ENCODE results near the gene ACTN1. TPM values are rescaled to one million over a fixed set of nuclear protein-coding genes. Genes with fewer than 3 reads are reported as not detected.

ACTN1 gene
- total RNA-seq, 4 donors from 2014 or later: 118 to 145 (median 131) TPM

GRCh38 chr14:68846466-68846865 lies 132.6 kb downstream of the ACTN1 start:
- intact Hi-C loops (cut with DNase I): no loop called here

GRCh38 chr14:68844210-68844545 lies 134.9 kb downstream of the ACTN1 start:
- Histone ChIP-seq H3K27me3 (no peaks in the 10 kb centered on the region), H3K4me3 (peak overlapping the region in 1 of 4 donors; percentile 58), H3K27ac (no peak overlapping the region), H3K4me1 (peaks cover 0 to 38% (median 7%) of the 10 kb centered on the region in 3 donors), H3K36me3 (no peaks in the 10 kb centered on the region), H3K9me3 (no peaks in the 10 kb centered on the region)
- no peak for DNase-seq
- WGBS, 2 donors: 16 to 17% methylated on average over 6 of the region's 6 CpGs
- intact Hi-C loops (cut with DNase I): no loop called here
- TF ChIP-seq CTCF (IDR thresholded peaks at IDR 0.05) (no peak), POLR2A (IDR thresholded peaks at IDR 0.05) (no peak)

More at GRCh38 chr14:68846466-68846865, 132.6 kb downstream of the ACTN1 start:
- Histone ChIP-seq H3K27me3 (no peaks in the 10 kb centered on the region), H3K27ac (no peak overlapping the region), H3K36me3 (no peaks in the 10 kb centered on the region), H3K4me1 (peaks cover 0 to 29% (median 7%) of the 10 kb centered on the region in 3 donors), H3K4me3 (no peak overlapping the region), H3K9me3 (no peaks in the 10 kb centered on the region)
- no peak for DNase-seq
- 72 to 80% methylated on average over 3 of the region's 3 CpGs for WGBS, 2 donors
- TF ChIP-seq POLR2A (IDR thresholded peaks at IDR 0.05) (no peak), CTCF (IDR thresholded peaks at IDR 0.05) (no peak)

- Histone ChIP-seq H3K4me3 (peak overlapping the region; percentile 14 to 58 (median 32)), H3K27me3 (no peaks in the 10 kb centered on the region), H3K4me1 (peaks cover 0 to 38% (median 7%) of the 10 kb centered on the region in 3 donors), H3K9me3 (no peaks in the 10 kb centered on the region), H3K27ac (peak overlapping the region; percentile 19 to 45 (median 26)), H3K36me3 (no peaks in the 10 kb centered on the region)
- 8 to 16% methylated on average over 16 to 17 of the region's 19 CpGs for WGBS, 2 donors
- intact Hi-C loops (cut with DNase I): no loop called here
- no peak for DNase-seq
- peak; percentile 77 to 96 (median 87) for TF ChIP-seq CTCF (IDR thresholded peaks at IDR 0.05)
- no peak for TF ChIP-seq POLR2A (IDR thresholded peaks at IDR 0.05)
Observed at GRCh38 chr14:68843471-68844209, 135.5 kb downstream of the ACTN1 start.

GRCh38 chr14:68842298-68842697 lies 136.8 kb downstream of the ACTN1 start:
- TF ChIP-seq CTCF (IDR thresholded peaks at IDR 0.05) (no peak), POLR2A (IDR thresholded peaks at IDR 0.05) (no peak)
- Histone ChIP-seq H3K9me3 (peaks cover 0 to 6% (median 0%) of the 10 kb centered on the region in 3 donors), H3K27me3 (no peaks in the 10 kb centered on the region), H3K4me3 (no peak overlapping the region), H3K4me1 (peaks cover 0 to 38% (median 7%) of the 10 kb centered on the region in 3 donors), H3K36me3 (no peaks in the 10 kb centered on the region), H3K27ac (no peak overlapping the region)
- WGBS, 2 donors: 56 to 57% methylated on average over 5 of the region's 5 CpGs
- DNase-seq: no peak
- intact Hi-C loops (cut with DNase I): no loop called here

GRCh38 chr14:68841016-68841809 lies 137.9 kb downstream of the ACTN1 start:
- Histone ChIP-seq H3K9me3 (peaks cover 0 to 13% (median 7%) of the 10 kb centered on the region in 3 donors), H3K4me1 (peaks cover 0 to 38% (median 7%) of the 10 kb centered on the region in 3 donors), H3K36me3 (no peaks in the 10 kb centered on the region), H3K27me3 (no peaks in the 10 kb centered on the region), H3K4me3 (no peak overlapping the region), H3K27ac (peak overlapping the region in 2 of 4 donors; percentile 2 to 52)
- DNase-seq: no peak
- no peak for TF ChIP-seq CTCF (IDR thresholded peaks at IDR 0.05)
- no peak for TF ChIP-seq POLR2A (IDR thresholded peaks at IDR 0.05)
- WGBS, 2 donors: 46 to 51% methylated on average over 6 of the region's 6 CpGs
- intact Hi-C loops (cut with DNase I): no loop called here

All from esophagus squamous epithelium (tissue), 5 donors.